MM.1S (cell line): ENCODE results near the gene TMEM86B.

Experiments used
- DNase-seq: peaks from one replicate; pipeline ENCODE4 v3.0.0-alpha.2; 2015
- H2AFZ ChIP-seq: fragments of 300-600 bp; sonication (generic); 2 replicates; pipeline ENCODE4 v1.6.0; 2016; ENCODE audit warnings: antibody characterized with exemption, low read length
- H3F3A ChIP-seq: fragments of 300-600 bp; sonication (generic); 2 replicates; pipeline ENCODE4 v1.6.1; 2016; ENCODE audit warnings: mild to moderate bottlenecking, antibody characterized with exemption, low read length, moderate library complexity, mixed read lengths; ENCODE audit not compliant: insufficient read depth
- H3K27ac ChIP-seq: fragments of 300-600 bp; sonication (generic); 2 replicates; pipeline ENCODE4 v1.5.1; 2016; ENCODE audit warnings: mild to moderate bottlenecking, low read length
- H3K27me3 ChIP-seq: fragments of 300-600 bp; sonication (generic); replicated peaks from 2 replicates; pipeline ENCODE4 v1.6.0; 2016; ENCODE audit warnings: low read length; ENCODE audit not compliant: insufficient read depth
- H3K36me3 ChIP-seq: fragments of 300-600 bp; sonication (generic); replicated peaks from 2 replicates; pipeline ENCODE4 v1.6.1; 2016; ENCODE audit warnings: mild to moderate bottlenecking, low read length, mixed read lengths; ENCODE audit not compliant: insufficient read depth
- H3K4me1 ChIP-seq: fragments of 300-600 bp; sonication (generic); 2 replicates; pipeline ENCODE4 v1.6.1; 2016; ENCODE audit warnings: low read length, mixed read lengths
- H3K4me2 ChIP-seq: fragments of 300-600 bp; sonication (generic); 2 replicates; pipeline ENCODE4 v1.6.0; 2016; ENCODE audit warnings: low read depth, low read length
- H3K4me3 ChIP-seq: fragments of 300-600 bp; sonication (generic); 2 replicates; pipeline ENCODE4 v1.5.1; 2016; ENCODE audit warnings: low read length, mixed read lengths
- H3K79me2 ChIP-seq: fragments of 300-600 bp; sonication (generic); 2 replicates; pipeline ENCODE4 v1.6.1; 2016; ENCODE audit warnings: mixed run types, low read length, mixed read lengths
- H3K9ac ChIP-seq: fragments of 300-600 bp; sonication (generic); 2 replicates; pipeline ENCODE4 v1.6.1; 2016; ENCODE audit warnings: low read length, mixed read lengths
- H3K9me2 ChIP-seq: fragments of 300-600 bp; sonication (generic); replicated peaks from 2 replicates; pipeline ENCODE4 v1.6.1; 2016; ENCODE audit warnings: mild to moderate bottlenecking, low read length, mixed read lengths; ENCODE audit not compliant: insufficient read depth
- H3K9me3 ChIP-seq: fragments of 300-600 bp; sonication (generic); replicated peaks from 2 replicates; pipeline ENCODE4 v1.6.1; 2016; ENCODE audit warnings: mild to moderate bottlenecking, low read length, mixed read lengths; ENCODE audit not compliant: insufficient read depth
- H4K20me1 ChIP-seq: fragments of 300-600 bp; sonication (generic); 2 replicates; pipeline ENCODE4 v1.6.1; 2016; ENCODE audit warnings: mild to moderate bottlenecking, low read length, moderate library complexity, mixed read lengths; ENCODE audit not compliant: insufficient read depth
- CTCF ChIP-seq: fragments of 300-600 bp; sonication (generic); IDR thresholded peaks from 2 replicates; pipeline ENCODE4 v1.5.1; 2016; ENCODE audit warnings: antibody characterized with exemption, low read length, mixed read lengths
- EZH2 ChIP-seq: fragments of 300-600 bp; sonication (generic); optimal IDR thresholded peaks from 2 replicates; pipeline ENCODE3; 2017; ENCODE audit warnings: low read depth, mild to moderate bottlenecking, antibody characterized with exemption, low read length, mixed read lengths
- EZH2phosphoT487 ChIP-seq: fragments of 300-600 bp; sonication (generic); IDR thresholded peaks from 2 replicates; pipeline ENCODE4 v1.6.1; 2018; ENCODE audit warnings: antibody characterized with exemption, low read length

The TMEM86B gene

GRCh38 chr19:55253842-55254624 lies 25.5 kb upstream of the TMEM86B start:
- peaks cover 14% of the 10 kb centered on the region for H3K4me1 ChIP-seq
- no peaks in the 10 kb centered on the region for H3K27me3 ChIP-seq
- H4K20me1 ChIP-seq: peaks cover 33% of the 10 kb centered on the region
- no peaks in the 10 kb centered on the region for H3K9me2 ChIP-seq
- peaks cover 43% of the 10 kb centered on the region for H3F3A ChIP-seq
- H3K9ac ChIP-seq: peak overlapping the region; percentile 80
- peaks cover 93% of the 10 kb centered on the region for H3K79me2 ChIP-seq
- no peak for TF ChIP-seq EZH2
- TF ChIP-seq EZH2phosphoT487: no peak
- no peak for TF ChIP-seq CTCF
- H3K4me3 ChIP-seq: peak overlapping the region; percentile 94
- H3K9me3 ChIP-seq: no peaks in the 10 kb centered on the region
- peak; percentile 87 for DNase-seq
- H3K4me2 ChIP-seq: peak overlapping the region; percentile 97
- H3K36me3 ChIP-seq: 0 out of 2 replicates have a peak, but pooled peaks cover 3% of the 10 kb centered on the region
- H2AFZ ChIP-seq: no peak overlapping the region
- H3K27ac ChIP-seq: peak overlapping the region; percentile 95

GRCh38 chr19:55252760-55253663 lies 24.4 kb upstream of the TMEM86B start:
- Histone ChIP-seq H3K4me2 (peak overlapping the region; percentile 97), H3K36me3 (0 out of 2 replicates have a peak, but pooled peaks cover 3% of the 10 kb centered on the region)

More at GRCh38 chr19:55252760-55253663, 24.4 kb upstream of the TMEM86B start:
- peak overlapping the region; percentile 94 for H3K4me3 ChIP-seq
- no peaks in the 10 kb centered on the region for H3K27me3 ChIP-seq
- H3K4me1 ChIP-seq: peaks cover 14% of the 10 kb centered on the region
- H3K27ac ChIP-seq: peak overlapping the region; percentile 95; the same call in 1 of the 2 replicates
- peaks cover 43% of the 10 kb centered on the region for H4K20me1 ChIP-seq
- H2AFZ ChIP-seq: no peak overlapping the region
- H3K79me2 ChIP-seq: peaks cover 97% of the 10 kb centered on the region
- no peak for DNase-seq
- H3K9ac ChIP-seq: peak overlapping the region; percentile 80; the same call in 1 of the 2 replicates
- no peaks in the 10 kb centered on the region for H3K9me3 ChIP-seq
- peaks cover 41% of the 10 kb centered on the region for H3F3A ChIP-seq
- no peak for TF ChIP-seq EZH2phosphoT487
- no peak for TF ChIP-seq EZH2
- TF ChIP-seq CTCF: no peak
- no peaks in the 10 kb centered on the region for H3K9me2 ChIP-seq
